Stimulated activated CD4-positive, alpha-beta T cell treated with anti-CD3 and anti-CD28 coated beads, Interleukin-4, amount 100 ng/mL, for 48 hours (primary cell): Measurements from ENCODE around the gene B9D2.
A peak's percentile ranks its signal among the peaks of the same experiment; 100 is the strongest.
"Not testable (repeated sequence)": the region's sequence is repeated elsewhere in the genome, so short reads cannot be mapped to it uniquely, and the experiment has no call there.

ENCODE experiments used
- DNase-seq, 2 donors: peaks; one replicate each; pipeline ENCODE4 v3.0.0-alpha.2; 2020; ENCODE audit warnings: low read depth in 2 of 2

Gene B9D2

DNA sequence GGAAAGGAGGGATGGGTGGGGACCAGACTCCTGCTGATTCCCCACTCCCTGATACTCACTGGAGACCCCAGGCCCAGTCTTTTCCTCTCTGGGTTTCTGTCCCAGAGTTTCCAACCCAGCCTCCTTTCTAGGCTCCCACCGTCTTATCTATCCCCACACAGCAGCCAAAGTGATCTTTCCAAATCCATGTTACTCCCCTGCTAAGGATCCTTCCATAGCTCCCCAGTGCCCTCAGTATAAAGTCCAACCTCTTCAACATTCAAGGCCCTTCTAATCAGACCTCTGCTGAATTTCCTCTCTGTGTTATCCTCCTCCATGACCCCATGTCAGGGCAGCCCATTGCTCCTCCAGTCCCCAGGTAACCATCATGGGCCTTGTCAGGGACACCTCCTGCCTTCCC is 8.9 kb downstream of the B9D2 start:
- DNase-seq: no peak

DNA sequence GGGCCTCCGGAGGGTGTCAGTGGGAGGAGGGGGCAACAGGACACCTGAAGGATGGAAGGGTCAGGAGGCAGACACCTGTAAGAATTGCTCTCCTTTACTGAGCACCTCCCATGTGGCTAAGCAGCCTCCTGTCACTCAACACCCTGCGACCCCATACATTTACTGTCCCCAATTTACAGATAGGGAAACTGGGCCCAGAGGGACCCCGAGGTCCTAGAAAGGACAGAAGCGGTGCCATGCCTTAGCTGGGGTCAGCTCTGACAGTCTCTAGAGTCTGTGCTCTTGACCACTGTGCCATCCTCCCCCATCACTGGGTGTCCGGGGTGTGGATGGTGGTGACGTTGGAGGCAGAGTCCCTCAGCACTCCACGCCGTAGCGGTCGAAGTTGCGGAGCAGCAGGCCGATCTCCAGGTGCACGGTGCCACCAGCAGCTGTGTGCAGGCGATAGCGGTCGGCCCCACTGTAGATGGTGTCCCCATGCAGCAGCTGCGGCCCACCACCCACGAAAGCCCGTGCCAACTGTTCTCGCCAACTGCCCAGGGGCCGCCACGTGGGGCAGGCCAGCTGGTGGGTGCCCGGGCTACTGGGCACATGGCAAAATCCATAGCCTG is 9.5 kb downstream of the B9D2 start:
- no peak for DNase-seq

- DNase-seq: peak; percentile 82 to 86
Observed at GRCh38 chr19:41353466-41354342, 10.2 kb downstream of the B9D2 start, which contains the start of gene TGFB1. Gene TGFB1 (minus strand): TSS chr19:41353922. CDS start chr19:41353044, 878 bp downstream.

DNA sequence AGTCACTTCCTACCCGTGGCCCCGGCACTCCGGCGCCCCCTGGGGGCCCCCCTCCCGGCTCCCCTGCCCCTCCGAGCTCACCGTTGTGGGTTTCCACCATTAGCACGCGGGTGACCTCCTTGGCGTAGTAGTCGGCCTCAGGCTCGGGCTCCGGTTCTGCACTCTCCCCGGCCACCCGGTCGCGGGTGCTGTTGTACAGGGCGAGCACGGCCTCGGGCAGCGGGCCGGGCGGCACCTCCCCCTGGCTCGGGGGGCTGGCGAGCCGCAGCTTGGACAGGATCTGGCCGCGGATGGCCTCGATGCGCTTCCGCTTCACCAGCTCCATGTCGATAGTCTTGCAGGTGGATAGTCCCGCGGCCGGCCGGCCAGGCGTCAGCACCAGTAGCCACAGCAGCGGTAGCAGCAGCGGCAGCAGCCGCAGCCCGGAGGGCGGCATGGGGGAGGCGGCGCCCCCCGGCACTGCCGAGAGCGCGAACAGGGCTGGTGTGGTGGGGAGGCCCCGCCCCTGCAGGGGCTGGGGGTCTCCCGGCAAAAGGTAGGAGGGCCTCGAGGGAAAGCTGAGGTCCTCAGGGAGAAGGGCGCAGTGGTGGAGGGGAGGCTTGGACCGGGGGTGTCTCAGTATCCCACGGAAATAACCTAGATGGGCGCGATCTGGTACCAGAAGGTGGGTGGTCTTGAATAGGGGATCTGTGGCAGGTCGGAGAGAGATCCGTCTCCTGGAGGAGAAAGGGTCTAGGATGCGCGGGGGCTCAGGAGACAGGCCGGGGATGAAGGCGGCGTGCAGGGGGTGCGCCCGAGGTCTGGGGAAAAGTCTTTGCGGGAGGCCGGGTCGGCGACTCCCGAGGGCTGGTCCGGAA is 11.1 kb downstream of the B9D2 start:
- peak; percentile 66 for DNase-seq

- no peak for DNase-seq
Observed at GRCh38 chr19:41352279-41352608, 11.7 kb downstream of the B9D2 start.

DNA sequence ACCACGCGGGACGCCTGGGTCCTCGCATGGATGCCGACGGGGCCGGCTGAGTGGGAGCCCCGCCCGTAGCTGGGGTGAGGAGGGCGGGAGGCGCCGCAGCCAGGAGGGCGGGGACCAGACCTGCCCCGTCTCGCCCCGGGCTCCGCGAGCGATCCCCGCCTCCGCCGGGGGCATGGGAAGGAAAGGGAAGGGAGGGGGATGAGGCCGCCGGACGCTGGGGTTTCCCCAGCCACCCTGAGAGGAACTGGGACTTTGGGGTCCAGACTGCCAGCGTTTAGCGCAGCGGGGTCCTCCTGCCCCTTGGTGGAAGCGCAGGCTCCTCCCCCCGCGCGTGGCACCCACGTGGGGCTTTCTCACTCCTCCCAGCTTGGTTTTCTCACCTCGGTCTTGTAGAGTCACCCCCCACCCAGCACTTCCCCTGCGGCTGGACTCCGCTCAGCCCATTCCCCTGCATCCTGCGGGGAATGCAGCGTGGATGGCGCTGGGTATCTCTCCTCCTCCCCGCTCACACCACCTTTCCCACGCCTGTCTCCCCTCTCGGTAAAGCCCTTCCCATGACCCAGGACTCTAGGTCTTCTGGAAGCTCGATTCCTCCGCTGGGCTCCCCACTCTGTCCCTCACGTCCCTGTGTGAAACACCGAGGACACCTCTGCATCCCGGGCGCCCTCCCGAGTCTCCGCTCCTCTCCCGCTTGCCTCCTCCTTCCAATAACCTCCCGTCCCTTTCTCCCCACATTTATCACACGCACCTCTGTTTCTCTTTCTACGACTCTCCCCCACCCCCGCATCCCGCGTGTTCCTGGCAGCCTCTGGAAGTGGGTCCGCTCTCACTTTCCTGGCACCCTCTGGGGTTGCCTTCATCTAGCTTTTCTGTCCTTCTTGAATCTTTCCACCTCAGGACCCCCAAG is 12.4 kb downstream of the B9D2 start:
- DNase-seq: peak; percentile 66 to 74

- DNase-seq: no peak
Observed at GRCh38 chr19:41350735-41351338, 13.1 kb downstream of the B9D2 start.

DNA sequence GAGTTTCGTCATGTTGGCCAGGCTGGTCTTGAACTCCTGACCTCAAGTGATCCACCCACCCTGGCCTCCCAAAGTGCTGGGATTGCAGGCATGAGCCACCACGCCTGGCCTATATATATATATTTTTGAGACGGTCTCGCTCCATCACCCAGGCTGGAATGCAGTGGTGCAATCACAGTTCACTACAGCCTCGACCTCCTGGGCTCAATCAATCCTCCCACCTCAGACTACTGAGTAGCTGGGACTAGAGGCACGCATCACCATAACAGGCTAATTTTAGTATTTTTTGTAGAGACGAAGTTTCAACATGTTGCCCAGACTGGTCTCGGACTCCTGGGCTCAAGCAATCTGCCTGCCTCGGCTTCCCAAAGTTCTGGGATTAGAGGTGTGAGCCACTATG is 17.0 kb downstream of the B9D2 start:
- DNase-seq: not testable (repeated sequence)

DNA sequence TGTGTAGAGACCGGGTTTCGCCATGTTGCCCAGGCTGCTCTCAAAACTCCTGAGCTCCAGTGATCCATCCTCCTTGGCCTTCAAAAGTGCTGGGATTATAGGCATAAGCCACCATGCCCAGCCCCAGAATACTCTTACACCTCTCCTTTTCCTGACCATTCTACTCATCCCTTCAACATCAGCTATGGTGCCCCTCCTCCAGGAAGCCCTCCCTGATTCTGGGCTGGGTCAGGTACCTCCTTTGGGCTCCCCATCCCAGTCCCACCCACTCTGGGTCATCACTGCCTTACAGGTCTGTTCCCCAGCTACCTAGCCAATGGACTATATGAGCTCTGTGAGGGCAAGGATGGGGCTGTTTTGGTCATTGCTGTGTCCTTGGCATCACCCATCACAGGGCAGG is 19.8 kb downstream of the B9D2 start:
- no peak for DNase-seq

GRCh38 chr19:41341669-41342490 is 22.1 kb downstream of the B9D2 start:
- no peak for DNase-seq

DNA sequence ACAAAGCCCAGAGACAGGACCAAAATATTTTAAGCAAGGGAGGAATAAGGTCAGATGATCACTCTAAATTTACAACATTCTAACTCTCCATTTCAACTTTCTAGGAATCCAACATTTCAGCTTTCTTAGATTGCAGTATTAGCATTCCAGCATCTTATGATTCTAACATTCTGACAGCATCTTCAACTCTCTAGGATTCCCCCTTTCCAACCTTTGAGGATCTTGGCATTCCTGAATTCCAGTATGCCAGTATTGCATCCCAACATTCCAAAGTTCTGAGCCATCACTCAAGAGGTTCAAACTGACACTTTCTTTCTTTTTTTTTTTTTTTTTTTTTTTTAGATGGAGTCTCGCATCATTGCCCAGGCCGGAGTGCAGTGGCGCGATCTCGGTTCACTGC is 24.0 kb downstream of the B9D2 start:
- no peak for DNase-seq

- DNase-seq: no peak
Observed at GRCh38 chr19:41335467-41335866, 28.5 kb downstream of the B9D2 start.

- DNase-seq: no peak
Observed at GRCh38 chr19:41334793-41335192, 29.2 kb downstream of the B9D2 start.

DNA sequence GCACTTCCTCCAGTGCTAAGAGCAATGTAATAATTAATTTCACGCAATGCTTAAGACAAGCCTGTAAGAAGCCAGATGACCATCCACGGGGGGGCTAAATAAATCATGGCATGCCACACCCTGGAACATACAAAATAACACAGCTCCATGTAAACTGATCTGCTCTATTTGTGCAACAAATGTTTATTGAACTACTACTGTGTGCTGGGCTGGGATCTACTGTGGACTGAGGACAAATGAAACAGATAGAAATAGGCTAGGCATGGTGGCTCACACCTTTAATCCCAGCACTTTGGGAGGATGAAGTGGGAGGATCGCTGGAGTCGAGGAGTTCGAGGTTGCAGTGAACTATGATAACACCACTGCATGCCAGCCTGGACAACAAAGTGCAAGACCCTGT is 31.5 kb downstream of the B9D2 start:
- no peak for DNase-seq

GRCh38 chr19:41332000-41332399 is 31.9 kb downstream of the B9D2 start:
- no peak for DNase-seq

DNA sequence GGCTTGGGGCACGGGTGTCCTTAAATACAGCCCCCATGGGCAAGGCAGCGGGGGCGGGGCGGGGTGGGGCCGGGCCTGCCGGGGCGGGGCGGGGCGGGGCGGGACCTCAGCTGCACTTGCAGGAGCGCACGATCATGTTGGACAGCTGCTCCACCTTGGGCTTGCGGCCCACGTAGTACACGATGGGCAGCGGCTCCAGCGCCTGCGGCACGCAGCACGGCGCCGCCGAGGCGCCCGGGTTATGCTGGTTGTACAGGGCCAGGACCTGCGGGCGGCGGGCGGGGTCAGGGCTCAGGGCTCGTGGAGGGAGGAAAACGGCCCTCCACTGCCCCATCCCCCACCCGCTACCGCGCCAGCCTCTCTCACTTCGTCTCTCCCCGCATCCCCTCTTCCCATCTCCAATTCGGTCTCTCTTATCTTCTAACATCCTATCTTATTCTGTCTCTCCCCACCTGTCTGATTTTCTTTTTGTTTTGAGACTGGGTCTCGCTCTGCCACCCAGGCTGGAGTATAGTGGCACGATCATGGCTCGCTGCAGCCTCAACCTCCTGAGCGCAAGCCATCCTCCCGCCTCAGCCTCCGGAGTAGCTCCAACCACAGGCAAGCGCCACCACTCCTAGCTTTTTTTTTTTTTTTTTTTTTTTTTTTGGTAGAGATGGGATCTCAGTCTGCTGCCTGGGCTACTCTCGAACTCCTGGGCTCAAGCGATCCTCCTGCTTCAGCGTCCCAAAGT is 32.8 kb downstream of the B9D2 start:
- DNase-seq: no peak

- no peak for DNase-seq
Observed at GRCh38 chr19:41330481-41330880, 33.5 kb downstream of the B9D2 start.

DNA sequence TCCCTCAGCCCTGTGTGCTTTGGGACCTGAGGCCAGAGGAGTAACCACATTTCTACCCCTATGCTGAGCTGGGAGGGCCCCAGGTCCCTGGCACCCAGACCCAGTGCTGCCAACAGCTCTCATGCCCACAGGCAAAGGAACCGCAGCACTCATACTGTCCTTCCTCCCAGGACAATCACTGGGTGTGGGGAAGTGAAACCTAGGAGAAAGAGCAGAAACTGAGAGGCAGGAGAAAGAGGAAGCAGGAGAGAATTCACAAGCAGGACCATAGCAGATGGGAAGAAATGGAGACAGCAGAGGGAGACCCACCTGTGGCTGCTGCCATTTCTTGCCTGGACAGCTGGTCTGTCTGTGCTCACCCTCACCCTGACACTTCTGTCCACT is 35.1 kb downstream of the B9D2 start:
- DNase-seq: no peak

- no peak for DNase-seq
Observed at GRCh38 chr19:41328157-41328841, 35.6 kb downstream of the B9D2 start.
